SK-N-SH treated with all-trans-retinoic acid at 6 μM for 48 hours (cell line): ENCODE data around the gene HTR4.

ENCODE experiments used
- PPARA ChIP-seq: fragments of 250-450 bp; sonication (Bioruptor Pico); IDR thresholded peaks from 2 replicates; pipeline ENCODE4 v1.5.0; 2020; ENCODE audit warnings: mild to moderate bottlenecking, borderline replicate concordance
- SNAI2 ChIP-seq: fragments of 250-450 bp; sonication (Bioruptor Pico); IDR thresholded peaks from 2 replicates; pipeline ENCODE4 v1.5.0; 2020; ENCODE audit warnings: mild to moderate bottlenecking, moderate library complexity
- ZFP3 ChIP-seq: fragments of 250-450 bp; sonication (Bioruptor Pico); IDR thresholded peaks from 2 replicates; pipeline ENCODE4 v1.5.0; 2020; ENCODE audit warnings: mild to moderate bottlenecking, moderate library complexity
- TF ChIP-seq, protein P1 (sequence below): fragments of 250-450 bp; sonication (Bioruptor Pico); IDR thresholded peaks from 2 replicates; pipeline ENCODE4 v1.5.1; 2020; ENCODE audit warnings: low read depth, mild to moderate bottlenecking, moderate library complexity

DNA sequence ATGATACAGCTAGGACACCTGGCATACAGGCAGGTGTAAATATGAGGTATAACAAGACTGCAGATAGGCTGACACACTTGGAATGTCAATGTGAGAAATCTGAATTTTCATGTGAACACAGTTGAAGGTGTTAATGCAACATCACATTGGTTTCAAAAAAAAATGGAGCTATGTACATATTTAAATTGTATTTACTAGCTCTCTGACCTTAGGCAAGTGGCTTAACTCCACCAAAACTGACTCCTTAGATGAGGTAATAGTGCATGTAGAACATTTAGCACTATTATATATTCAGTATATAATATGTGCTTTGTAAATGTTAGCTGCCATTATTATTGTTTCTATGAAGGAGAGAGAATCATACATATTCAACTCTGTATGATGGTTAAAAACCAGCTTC is 48.0 kb downstream of the HTR4 start:
- TF ChIP-seq SNAI2 (CRISPR knock-in tag): no peak
- TF ChIP-seq PPARA: no peak
- TF ChIP-seq, protein P1, sequence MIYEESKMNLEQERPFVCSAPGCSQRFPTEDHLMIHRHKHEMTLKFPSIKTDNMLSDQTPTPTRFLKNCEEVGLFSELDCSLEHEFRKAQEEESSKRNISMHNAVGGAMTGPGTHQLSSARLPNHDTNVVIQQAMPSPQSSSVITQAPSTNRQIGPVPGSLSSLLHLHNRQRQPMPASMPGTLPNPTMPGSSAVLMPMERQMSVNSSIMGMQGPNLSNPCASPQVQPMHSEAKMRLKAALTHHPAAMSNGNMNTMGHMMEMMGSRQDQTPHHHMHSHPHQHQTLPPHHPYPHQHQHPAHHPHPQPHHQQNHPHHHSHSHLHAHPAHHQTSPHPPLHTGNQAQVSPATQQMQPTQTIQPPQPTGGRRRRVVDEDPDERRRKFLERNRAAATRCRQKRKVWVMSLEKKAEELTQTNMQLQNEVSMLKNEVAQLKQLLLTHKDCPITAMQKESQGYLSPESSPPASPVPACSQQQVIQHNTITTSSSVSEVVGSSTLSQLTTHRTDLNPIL (CRISPR knock-in tag): no peak
- no peak for TF ChIP-seq ZFP3 (CRISPR knock-in tag)
